Measurements from ENCODE around the gene PRICKLE2. TPM values are rescaled to one million over a fixed set of nuclear protein-coding genes. Genes with fewer than 3 reads are reported as not detected.

PRICKLE2 gene
- total and polyA plus RNA-seq, 7 donors: 0.34 to 4.9 (median 2.2) TPM

DNA sequence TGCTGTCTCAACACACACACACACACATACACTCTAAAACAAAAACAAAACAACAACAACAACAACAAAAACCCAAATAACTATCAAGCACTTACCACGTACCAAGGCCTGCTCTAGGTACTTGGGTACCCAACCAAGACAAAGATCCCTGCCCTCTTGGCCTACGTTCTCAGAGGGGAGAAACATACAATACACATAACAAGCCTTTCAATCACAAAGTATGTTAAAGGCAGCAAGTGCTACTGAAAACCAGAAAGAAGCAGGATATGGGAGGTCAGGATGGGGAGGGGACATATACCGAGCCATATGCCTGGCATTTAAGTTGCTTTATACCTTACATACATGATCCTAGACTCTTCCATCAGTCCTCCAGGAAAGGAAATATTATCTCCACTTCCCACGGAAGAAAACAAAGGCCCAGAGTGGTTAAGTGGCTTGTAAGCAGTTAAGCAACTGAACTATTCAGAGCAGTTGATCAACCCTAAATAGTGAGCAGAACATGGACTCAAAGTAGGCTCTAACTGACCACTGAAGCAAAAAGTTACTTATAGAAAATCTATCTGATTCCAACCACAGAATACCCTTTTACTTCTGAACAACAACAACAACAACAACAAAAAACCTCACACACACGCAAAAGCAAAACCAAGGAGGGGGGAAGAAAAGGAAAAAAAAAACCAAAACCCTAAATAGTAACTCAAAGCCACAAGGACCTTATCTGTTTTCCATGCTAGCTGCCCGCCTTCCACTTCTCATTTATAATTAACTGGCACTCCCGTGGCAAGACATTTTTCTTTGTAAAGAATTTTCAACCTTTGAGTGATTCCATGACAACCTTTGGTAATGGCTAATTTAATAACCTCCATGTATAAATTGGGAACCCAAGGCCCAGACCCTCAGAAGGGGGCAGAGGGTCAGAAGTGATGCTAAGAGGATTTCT, 21.0 kb downstream of the PRICKLE2 start:
- 88 to 90% (median 89%) methylated on average over 7 of the region's 7 CpGs for WGBS, 3 donors
- TF ChIP-seq CTCF (IDR thresholded peaks at IDR 0.05): no peak
- no peak for ATAC-seq
- H3K9me3 ChIP-seq: no peaks in the 10 kb centered on the region
- no peak overlapping the region for H3K4me3 ChIP-seq
- no peak for DNase-seq
- peaks cover 0 to 2% (median 0%) of the 10 kb centered on the region in 3 donors for H3K27me3 ChIP-seq (ENCODE audit: insufficient read depth in 3 of 3, low read length in 2 of 3)
- H3K4me1 ChIP-seq: peaks cover 3% of the 10 kb centered on the region
- intact Hi-C loops (cut with DNase I): no loop called here
- H3K36me3 ChIP-seq (ENCODE audit: insufficient read depth in 1 of 2, low read depth in 1 of 2): no peaks in the 10 kb centered on the region
- H3K27ac ChIP-seq: no peak overlapping the region

- DNase-seq: no peak
- H3K27me3 ChIP-seq (ENCODE audit: insufficient read depth in 3 of 3, low read length in 2 of 3): peaks cover 0 to 2% (median 0%) of the 10 kb centered on the region in 3 donors
- intact Hi-C loops (cut with DNase I): no loop called here
- no peak overlapping the region for H3K27ac ChIP-seq
- ATAC-seq: no peak
- H3K36me3 ChIP-seq (ENCODE audit: insufficient read depth in 1 of 2, low read depth in 1 of 2): no peaks in the 10 kb centered on the region
- H3K4me1 ChIP-seq: peaks cover 3% of the 10 kb centered on the region
- no peak for TF ChIP-seq CTCF (IDR thresholded peaks at IDR 0.05)
- 95 to 100% (median 99%) methylated on average over 2 of the region's 2 CpGs for WGBS, 3 donors
- no peak overlapping the region for H3K4me3 ChIP-seq
- no peaks in the 10 kb centered on the region for H3K9me3 ChIP-seq
Measured at GRCh38 chr3:64203216-64203615, 22.1 kb downstream of the PRICKLE2 start.

GRCh38 chr3:64199932-64200331, 25.3 kb downstream of the PRICKLE2 start:
- 75 to 85% (median 77%) methylated on average over 2 of the region's 2 CpGs for WGBS, 3 donors
- ATAC-seq (no peak), DNase-seq (no peak)
- intact Hi-C loops (cut with DNase I): no loop called here
- Histone ChIP-seq H3K4me3 (no peak overlapping the region), H3K9me3 (no peaks in the 10 kb centered on the region), H3K27ac (no peak overlapping the region), H3K4me1 (no peaks in the 10 kb centered on the region), H3K36me3 (ENCODE audit: insufficient read depth in 1 of 2, low read depth in 1 of 2) (no peaks in the 10 kb centered on the region), H3K27me3 (ENCODE audit: insufficient read depth in 3 of 3, low read length in 2 of 3) (peaks cover 0 to 2% (median 0%) of the 10 kb centered on the region in 3 donors)
- TF ChIP-seq CTCF (IDR thresholded peaks at IDR 0.05): no peak

DNA sequence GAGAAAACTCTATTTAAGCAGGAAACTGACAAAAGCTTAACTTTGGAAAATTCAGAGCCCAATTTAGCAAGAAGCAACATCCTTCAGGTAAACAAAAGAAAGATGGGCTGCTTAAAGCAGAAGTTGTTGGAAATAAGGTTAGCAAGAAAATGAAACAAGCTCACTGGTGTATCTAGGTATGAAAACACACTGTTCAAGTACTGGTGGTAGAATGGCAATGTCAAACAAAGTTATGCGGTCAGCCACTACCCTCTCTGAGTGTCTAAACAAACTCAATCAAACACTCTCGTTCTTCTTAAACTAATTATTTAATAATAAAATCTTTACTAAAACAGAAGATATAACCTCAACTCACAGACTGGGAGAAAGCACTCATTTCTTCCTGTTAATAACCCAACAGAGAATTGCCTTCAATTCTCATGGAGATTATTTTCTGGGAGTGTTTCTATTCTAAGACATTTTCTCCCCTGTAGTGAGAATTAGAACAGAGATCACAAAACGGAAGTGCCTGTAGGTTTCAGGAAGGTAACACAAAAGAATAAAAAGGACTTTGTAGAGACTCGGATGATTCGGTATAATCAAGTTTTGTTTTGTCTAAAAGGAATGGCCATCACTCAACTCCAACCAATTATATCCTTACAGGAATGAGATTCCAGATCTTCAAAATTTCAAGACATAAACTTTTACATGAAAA, 28.9 kb downstream of the PRICKLE2 start:
- no peak for ATAC-seq
- DNase-seq: no peak
- no peak for TF ChIP-seq CTCF (IDR thresholded peaks at IDR 0.05)
- intact Hi-C loops (cut with DNase I): no loop called here
- Histone ChIP-seq H3K36me3 (ENCODE audit: insufficient read depth in 1 of 2, low read depth in 1 of 2) (no peaks in the 10 kb centered on the region), H3K4me1 (no peaks in the 10 kb centered on the region), H3K27me3 (ENCODE audit: insufficient read depth in 3 of 3, low read length in 2 of 3) (no peaks in the 10 kb centered on the region), H3K27ac (no peak overlapping the region), H3K9me3 (no peaks in the 10 kb centered on the region), H3K4me3 (no peak overlapping the region)
- 90 to 92% (median 92%) methylated on average over 5 of the region's 5 CpGs for WGBS, 3 donors
